Stomach (tissue), 9 donors: ENCODE measurements around the gene LTBP4. TPM values are rescaled to one million over a fixed set of nuclear protein-coding genes. Genes with fewer than 3 reads are reported as not detected.

Source experiments
- DNase-seq, 2 donors: peaks; one replicate each; pipeline versions ENCODE4 v3.0.0 to v3.0.0-alpha.2; 2013 to 2019
- H3K27ac ChIP-seq, 5 donors: fragments of 200-600 bp in 4 of 5; sonication (generic) in 4 of 5; one replicate each; pipeline ENCODE4 v1.5.1; 2013 to 2019; ENCODE audit warnings: mild to moderate bottlenecking in 1 of 5, moderate library complexity in 1 of 5
- H3K27me3 ChIP-seq, 3 donors: fragments of 200-600 bp; sonication (generic); one replicate each; pipeline ENCODE4 v1.5.1; 2017 to 2019; ENCODE audit warnings: mixed run types in 1 of 3
- H3K36me3 ChIP-seq, 4 donors: fragments of 200-600 bp; sonication (generic); 1 replicate in 3 of 4; 2 replicates in 1 of 4; pipeline ENCODE4 v1.5.1; 2016 to 2019
- H3K4me1 ChIP-seq, 4 donors: fragments of 200-600 bp; sonication (generic); one replicate each; pipeline ENCODE4 v1.5.1; 2016 to 2019
- H3K4me3 ChIP-seq, 4 donors: fragments of 200-600 bp; sonication (generic) in 3 of 4; one replicate each; pipeline ENCODE4 v1.5.1; 2016 to 2019; ENCODE audit warnings: mild to moderate bottlenecking in 1 of 4
- H3K9me3 ChIP-seq, 4 donors: fragments of 200-600 bp; sonication (generic); one replicate each; pipeline ENCODE4 v1.5.1; 2016 to 2019
- EP300 ChIP-seq: sonication (generic); formaldehyde crosslinking; IDR thresholded peaks from one replicate; pipeline ENCODE4 v1.6.1; 2017; ENCODE audit warnings: antibody characterized with exemption
- POLR2A ChIP-seq, 4 donors: fragments of 450-650 bp; IDR thresholded peaks; one replicate each; pipeline ENCODE4 v1.6.1; 2016; ENCODE audit warnings: antibody characterized with exemption in 4 of 4, control low read depth in 2 of 4, mild to moderate bottlenecking in 1 of 4, moderate library complexity in 1 of 4
- POLR2AphosphoS5 ChIP-seq, 3 donors: sonication (generic); formaldehyde crosslinking; IDR thresholded peaks; one replicate each; pipeline ENCODE4 v1.6.1; 2016; ENCODE audit warnings: antibody characterized with exemption in 3 of 3
- WGBS, 5 donors: extraction: QIAGEN DNeasy Blood & Tissue Kit in 3 of 5; methylation state at CpG; one replicate each; pipeline versions ENCODE4 v1.1.5 to v1.1.7; 2013 to 2018; 5-methylcytosine and 5-hydroxymethylcytosine counted together
- intact Hi-C: fragments of 100-400 bp; cut with DNase I; formaldehyde crosslinking; loops from one replicate; pipeline ENCODE4 v1.15.1; 2023; ENCODE audit warnings: low total_unique reads
- polyA plus RNA-seq, 3 donors: library from polyadenylated mRNA; stranded (reverse); fragments of 200-250 nt; gene quantifications; one replicate each; pipeline ENCODE4 v1.2.3, GENCODE V29; 2013
- total RNA-seq, 5 donors: library from RNA; depleted of rRNA; stranded (reverse); fragments of >200 nt; gene quantifications; one replicate each; pipeline versions ENCODE4 v1.1.0 to v1.2.3, GENCODE V29; 2014 to 2016
- TF ChIP-seq, protein P1 (sequence below), 7 experiments: fragments of 450-650 bp in 4 of 7; fragments of 200-600 bp in 3 of 7; sonication (generic) in 3 of 7; IDR thresholded peaks; one replicate each; pipeline ENCODE4 v1.5.1; 2016 to 2019; ENCODE audit warnings: antibody characterized with exemption in 7 of 7, control low read depth in 2 of 7, mild to moderate bottlenecking in 1 of 7
- donor health status: healthy with polysubstance abuse.
- donor health status: Bipolar disorder and iron deficiency.
- donor health status: healthy.

LTBP4 gene
- total and polyA plus RNA-seq, 8 donors, result 66.1 to 1,027 (median 139) TPM

DNA sequence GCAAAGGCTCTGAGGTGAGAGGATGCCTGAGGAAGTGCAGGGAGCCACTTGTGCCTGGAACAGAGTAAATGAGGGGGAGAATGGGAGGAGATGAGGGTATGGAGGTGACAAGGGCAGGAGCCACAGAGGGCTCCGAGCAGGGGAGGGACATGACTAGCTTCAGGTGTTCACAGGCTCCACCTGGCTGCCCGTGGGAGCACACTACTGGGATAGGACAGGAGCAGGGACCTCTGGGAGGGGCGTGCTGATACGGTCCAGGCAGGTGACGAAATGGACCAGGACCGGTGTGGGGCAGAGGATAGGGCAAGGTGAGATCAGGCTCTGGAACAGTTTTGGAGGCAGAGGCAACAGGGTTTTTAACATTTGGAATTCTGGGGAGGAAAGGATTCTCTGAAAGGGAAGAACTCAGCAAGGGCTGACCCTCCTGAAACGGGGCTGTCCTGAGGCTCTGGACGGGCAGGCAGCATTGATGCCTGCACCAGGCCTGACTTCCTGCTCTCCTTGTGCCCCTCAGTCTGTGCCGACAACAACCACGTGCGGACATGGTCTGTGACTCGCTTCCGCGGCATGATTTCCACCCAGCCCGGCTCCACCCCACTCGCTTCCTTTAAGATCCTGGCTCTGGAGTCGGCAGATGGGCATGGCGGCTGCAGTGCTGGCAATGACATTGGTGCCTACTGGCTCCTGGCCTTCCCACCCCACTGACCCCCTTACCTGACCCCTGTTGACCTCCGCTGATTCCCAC, 12.9 kb upstream of the LTBP4 start:
- no peak overlapping the region for H3K4me3 ChIP-seq
- H3K27me3 ChIP-seq, result no peaks in the 10 kb centered on the region
- H3K36me3 ChIP-seq, result peaks cover 7 to 73% (median 66%) of the 10 kb centered on the region in 4 donors
- no peaks in the 10 kb centered on the region for H3K9me3 ChIP-seq
- 86 to 91% (median 89%) methylated on average over 19 of the region's 19 CpGs for WGBS, 5 donors
- intact Hi-C loops, result no loop called here
- no peak overlapping the region for H3K27ac ChIP-seq
- no peaks in the 10 kb centered on the region for H3K4me1 ChIP-seq
- DNase-seq, result no peak
- TF ChIP-seq, protein P1, sequence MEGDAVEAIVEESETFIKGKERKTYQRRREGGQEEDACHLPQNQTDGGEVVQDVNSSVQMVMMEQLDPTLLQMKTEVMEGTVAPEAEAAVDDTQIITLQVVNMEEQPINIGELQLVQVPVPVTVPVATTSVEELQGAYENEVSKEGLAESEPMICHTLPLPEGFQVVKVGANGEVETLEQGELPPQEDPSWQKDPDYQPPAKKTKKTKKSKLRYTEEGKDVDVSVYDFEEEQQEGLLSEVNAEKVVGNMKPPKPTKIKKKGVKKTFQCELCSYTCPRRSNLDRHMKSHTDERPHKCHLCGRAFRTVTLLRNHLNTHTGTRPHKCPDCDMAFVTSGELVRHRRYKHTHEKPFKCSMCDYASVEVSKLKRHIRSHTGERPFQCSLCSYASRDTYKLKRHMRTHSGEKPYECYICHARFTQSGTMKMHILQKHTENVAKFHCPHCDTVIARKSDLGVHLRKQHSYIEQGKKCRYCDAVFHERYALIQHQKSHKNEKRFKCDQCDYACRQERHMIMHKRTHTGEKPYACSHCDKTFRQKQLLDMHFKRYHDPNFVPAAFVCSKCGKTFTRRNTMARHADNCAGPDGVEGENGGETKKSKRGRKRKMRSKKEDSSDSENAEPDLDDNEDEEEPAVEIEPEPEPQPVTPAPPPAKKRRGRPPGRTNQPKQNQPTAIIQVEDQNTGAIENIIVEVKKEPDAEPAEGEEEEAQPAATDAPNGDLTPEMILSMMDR (IDR thresholded peaks at IDR 0.05), result no peak
- TF ChIP-seq EP300 (no peak), POLR2AphosphoS5 (IDR thresholded peaks at IDR 0.05) (no peak), POLR2A (IDR thresholded peaks at IDR 0.05) (no peak)

- no peak for TF ChIP-seq EP300
- TF ChIP-seq, protein P1 (IDR thresholded peaks at IDR 0.05), result no peak
- TF ChIP-seq POLR2A (IDR thresholded peaks at IDR 0.05), result no peak
- no peak for TF ChIP-seq POLR2AphosphoS5 (IDR thresholded peaks at IDR 0.05)
- intact Hi-C loops, result no loop called here
- Histone ChIP-seq H3K27me3 (no peaks in the 10 kb centered on the region), H3K9me3 (no peaks in the 10 kb centered on the region), H3K4me1 (no peaks in the 10 kb centered on the region), H3K36me3 (peaks cover 5 to 66% (median 58%) of the 10 kb centered on the region in 4 donors), H3K27ac (no peak overlapping the region), H3K4me3 (no peak overlapping the region)
- peak in 1 of 2 donors; percentile 29 for DNase-seq
- WGBS, 5 donors, result 84 to 94% (median 89%) methylated on average over 8 to 9 of the region's 9 CpGs
Measured at GRCh38 chr19:40588926-40589569, 12.1 kb upstream of the LTBP4 start.

GRCh38 chr19:40589591-40590429, 11.4 kb upstream of the LTBP4 start:
- intact Hi-C loops, result loop anchor here (5.0 kb wide), 1 partner anchor 63 kb away; no protein-coding TSS in a partner anchor
- Histone ChIP-seq H3K4me1 (peaks cover 0 to 1% (median 0%) of the 10 kb centered on the region in 4 donors), H3K36me3 (peaks cover 5 to 60% (median 51%) of the 10 kb centered on the region in 4 donors), H3K27ac (no peak overlapping the region), H3K27me3 (peaks cover 0 to 5% (median 0%) of the 10 kb centered on the region in 3 donors), H3K4me3 (no peak overlapping the region), H3K9me3 (no peaks in the 10 kb centered on the region)
- TF ChIP-seq POLR2AphosphoS5 (IDR thresholded peaks at IDR 0.05) (no peak), POLR2A (IDR thresholded peaks at IDR 0.05) (no peak)
- TF ChIP-seq, protein P1 (IDR thresholded peaks at IDR 0.05), result no peak
- WGBS, 5 donors, result 91 to 96% (median 93%) methylated on average over 13 to 26 of the region's 26 CpGs
- no peak for DNase-seq
